ENCODE measurements around the gene CNPY1. TPM values are rescaled to one million over a fixed set of nuclear protein-coding genes. Genes with fewer than 3 reads are reported as not detected.
"Not testable (repeated sequence)": the region's sequence is repeated elsewhere in the genome, so short reads cannot be mapped to it uniquely, and the experiment has no call there.

The CNPY1 gene
- total RNA-seq, 2 donors from 2014 or later, result not detected

DNA sequence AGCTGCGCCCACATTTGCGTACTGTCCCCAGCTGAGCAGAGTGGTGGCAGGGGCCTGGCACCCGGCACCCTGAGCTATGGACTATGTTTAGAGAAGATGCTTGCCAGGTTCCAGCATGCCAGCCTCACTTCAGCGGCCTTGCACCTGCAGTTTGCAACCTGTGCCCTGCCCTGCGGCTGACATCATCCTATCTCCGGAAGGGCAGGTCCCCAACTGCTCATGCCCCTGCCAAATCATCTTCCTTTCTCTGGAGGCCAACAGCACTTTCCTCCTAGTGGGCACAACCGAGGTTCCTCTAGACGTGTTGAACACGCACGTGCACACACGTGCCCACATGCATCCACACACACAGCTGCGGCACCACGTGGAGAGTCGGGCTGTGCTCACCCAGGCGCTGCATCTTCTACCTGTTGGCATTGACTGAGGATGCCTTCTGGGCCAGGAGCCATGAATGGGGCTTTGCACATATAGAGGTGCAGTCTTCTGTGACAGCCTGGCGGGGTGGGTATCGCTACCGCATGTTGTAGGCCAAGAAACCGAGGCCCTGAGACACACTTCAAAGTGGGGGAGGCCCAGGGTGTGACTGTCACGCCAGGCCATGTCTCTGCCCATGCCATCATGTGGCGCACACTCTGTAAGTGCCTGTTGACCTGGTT lies 24.5 kb downstream of the CNPY1 start:
- Mint-ChIP-seq H3K4me3 (no peak overlapping the region), H3K27me3 (peaks cover 33% of the 10 kb centered on the region), H3K36me3 (ENCODE audit: low read depth) (no peaks in the 10 kb centered on the region), H3K27ac (no peak overlapping the region), H3K4me1 (no peaks in the 10 kb centered on the region), H3K9me3 (no peaks in the 10 kb centered on the region)
- ATAC-seq (replicated peaks), result no peak

DNA sequence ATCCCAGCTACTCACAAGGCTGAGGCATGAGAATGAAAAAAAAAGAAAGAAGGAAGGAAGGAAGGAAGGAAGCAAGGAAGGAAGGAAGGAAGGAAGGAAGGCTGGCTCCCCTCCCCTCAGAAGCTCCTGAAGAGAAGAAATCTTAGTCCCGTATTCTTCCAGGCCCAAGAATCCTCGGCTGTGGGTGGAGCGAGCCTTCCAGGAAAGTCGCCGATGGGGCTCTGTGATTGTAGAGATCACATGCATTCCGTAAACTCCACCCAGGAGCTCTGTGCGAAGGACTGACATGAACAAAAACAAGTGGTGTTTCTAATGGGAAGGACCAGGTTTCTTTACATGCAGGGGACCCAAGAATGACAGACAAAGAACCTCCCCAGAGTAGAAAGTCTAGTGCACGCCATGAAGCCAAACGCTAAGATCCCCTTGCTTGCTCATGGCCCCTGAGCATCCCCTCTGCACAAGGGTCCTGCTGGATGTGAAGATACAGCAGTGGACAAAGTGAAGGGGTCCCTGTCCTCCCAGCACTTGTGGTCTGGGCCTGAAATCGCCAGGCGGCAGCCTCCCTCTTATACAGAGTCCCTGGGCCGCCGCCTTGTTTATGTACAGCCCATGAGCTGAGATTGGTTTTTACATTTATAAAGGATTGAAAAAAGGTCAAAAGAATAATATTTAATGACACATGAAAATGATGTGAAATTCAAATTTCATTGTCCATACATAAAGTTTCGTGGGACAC lies 25.2 kb downstream of the CNPY1 start:
- no peak overlapping the region for H3K27ac Mint-ChIP-seq

DNA sequence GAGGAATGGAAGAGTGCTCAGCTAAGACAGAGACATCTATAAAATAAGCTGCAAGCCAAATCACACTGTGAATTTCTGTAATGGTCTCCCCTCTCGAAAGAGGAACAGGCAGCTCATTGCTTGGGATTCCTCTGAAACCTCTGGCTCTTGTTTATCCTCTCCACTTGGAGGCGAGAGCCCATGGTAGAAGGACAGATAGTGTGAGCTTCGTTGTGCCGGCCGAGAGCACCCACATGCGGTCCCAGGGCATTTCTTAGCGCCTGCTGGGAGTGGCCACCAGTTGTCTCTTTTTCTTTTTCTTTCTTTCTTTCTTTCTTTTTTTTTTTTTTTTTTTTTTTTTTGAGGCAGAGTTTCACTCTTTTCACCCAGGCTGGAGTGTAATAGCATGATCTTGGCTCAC lies 26.2 kb downstream of the CNPY1 start:
- H3K27me3 Mint-ChIP-seq, result peaks cover 32% of the 10 kb centered on the region
- H3K36me3 Mint-ChIP-seq (ENCODE audit: low read depth), result no peaks in the 10 kb centered on the region
- no peaks in the 10 kb centered on the region for H3K4me1 Mint-ChIP-seq
- H3K27ac Mint-ChIP-seq, result no peak overlapping the region
- ATAC-seq (replicated peaks), result no peak
- no peaks in the 10 kb centered on the region for H3K9me3 Mint-ChIP-seq
- H3K4me3 Mint-ChIP-seq, result no peak overlapping the region

More for the DNA sequence above, 25.2 kb downstream of the CNPY1 start:
- no peak for ATAC-seq (replicated peaks)
- no peaks in the 10 kb centered on the region for H3K4me1 Mint-ChIP-seq
- no peaks in the 10 kb centered on the region for H3K9me3 Mint-ChIP-seq
- H3K36me3 Mint-ChIP-seq (ENCODE audit: low read depth), result no peaks in the 10 kb centered on the region
- H3K27me3 Mint-ChIP-seq, result peaks cover 32% of the 10 kb centered on the region
- H3K4me3 Mint-ChIP-seq, result no peak overlapping the region

DNA sequence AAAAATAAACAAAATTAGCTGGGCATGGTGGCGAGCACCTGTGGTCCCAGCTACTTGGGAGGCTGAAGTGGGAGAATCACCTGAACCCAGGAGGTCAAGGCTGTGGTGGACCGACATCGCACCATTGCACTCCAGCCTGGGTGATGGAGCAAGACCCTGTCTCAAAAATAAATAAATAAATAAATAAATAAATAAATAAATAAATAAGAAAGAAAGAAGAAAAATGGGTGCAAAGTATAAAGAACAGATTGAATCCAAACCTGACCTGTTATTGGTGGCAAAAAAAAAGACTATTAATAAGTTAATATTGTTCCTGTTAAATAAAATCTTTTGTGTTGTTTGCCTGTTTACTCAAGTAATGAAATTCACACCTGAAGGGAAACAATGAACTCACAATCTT lies 27.0 kb downstream of the CNPY1 start:
- H3K27ac Mint-ChIP-seq; H3K36me3 Mint-ChIP-seq (ENCODE audit: low read depth); H3K9me3 Mint-ChIP-seq; H3K4me3 Mint-ChIP-seq; ATAC-seq (replicated peaks); H3K4me1 Mint-ChIP-seq: not testable (repeated sequence)
- H3K27me3 Mint-ChIP-seq, result peaks cover 31% of the 10 kb centered on the region

DNA sequence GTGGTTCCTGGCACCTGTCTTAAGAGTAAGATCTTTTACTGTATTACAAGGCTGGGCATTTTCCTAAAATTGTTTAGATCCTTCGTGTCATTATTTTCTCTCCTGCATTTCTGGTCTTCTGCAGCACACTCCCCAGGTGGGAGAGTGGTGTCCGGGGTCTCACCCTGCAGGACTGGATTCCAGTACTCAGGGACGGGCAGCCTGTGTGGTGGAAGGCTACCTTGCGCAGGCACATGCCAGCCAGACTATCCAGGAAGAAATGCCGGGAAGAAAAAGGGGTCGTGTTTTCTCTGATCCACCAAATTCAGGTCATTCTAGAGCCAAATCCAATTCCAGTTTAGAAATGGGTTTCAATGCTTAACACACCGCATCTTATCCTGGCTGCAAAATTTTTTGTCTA lies 27.7 kb downstream of the CNPY1 start:
- peaks cover 34% of the 10 kb centered on the region for H3K27me3 Mint-ChIP-seq
- no peak for ATAC-seq (replicated peaks)
- H3K4me3 Mint-ChIP-seq, result no peak overlapping the region
- H3K4me1 Mint-ChIP-seq, result no peaks in the 10 kb centered on the region
- no peak overlapping the region for H3K27ac Mint-ChIP-seq
- H3K9me3 Mint-ChIP-seq, result no peaks in the 10 kb centered on the region
- H3K36me3 Mint-ChIP-seq (ENCODE audit: low read depth), result no peaks in the 10 kb centered on the region

DNA sequence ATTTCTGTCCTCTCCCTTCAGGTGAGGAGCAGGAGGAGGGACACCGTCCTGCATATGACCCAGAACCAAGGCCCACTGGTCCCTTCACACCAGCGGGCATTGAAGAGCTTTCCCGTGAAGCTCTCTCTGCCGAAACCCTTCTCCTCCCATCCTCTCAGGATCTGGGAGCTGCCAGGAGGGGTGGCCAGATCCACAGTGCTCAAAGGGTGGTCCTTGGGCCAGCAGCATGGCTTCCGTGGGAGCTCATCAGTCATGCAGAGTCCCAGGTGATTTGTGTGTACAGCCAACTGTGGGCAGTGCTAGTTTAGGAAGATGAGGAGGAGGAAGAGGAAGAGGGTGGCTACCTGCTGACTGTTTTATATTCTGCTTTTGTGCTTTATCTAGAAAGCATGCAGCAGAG lies 28.4 kb downstream of the CNPY1 start:
- no peak for ATAC-seq (replicated peaks)
- peaks cover 36% of the 10 kb centered on the region for H3K27me3 Mint-ChIP-seq
- no peaks in the 10 kb centered on the region for H3K9me3 Mint-ChIP-seq
- H3K27ac Mint-ChIP-seq, result no peak overlapping the region
- no peak overlapping the region for H3K4me3 Mint-ChIP-seq
- no peaks in the 10 kb centered on the region for H3K36me3 Mint-ChIP-seq (ENCODE audit: low read depth)
- no peaks in the 10 kb centered on the region for H3K4me1 Mint-ChIP-seq

DNA sequence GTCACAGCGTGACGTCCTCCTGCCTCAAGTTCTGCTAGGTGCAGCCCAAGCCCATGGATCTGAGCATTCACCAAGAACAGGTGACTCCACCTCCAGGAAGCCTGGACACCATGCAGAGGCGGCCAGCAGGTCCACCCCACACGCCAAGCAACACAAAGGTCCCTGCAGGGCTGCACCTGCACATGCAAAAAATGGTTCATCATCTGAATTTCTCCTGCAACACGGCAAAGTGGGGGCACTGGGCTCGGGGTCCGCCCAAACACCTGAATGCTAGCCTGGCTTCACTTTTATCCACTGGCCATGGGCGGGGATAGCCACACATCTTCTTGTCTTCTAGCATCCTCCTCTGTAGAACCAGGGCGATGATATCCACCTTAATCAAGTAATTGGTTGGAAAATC lies 28.9 kb downstream of the CNPY1 start:
- Mint-ChIP-seq H3K4me1 (no peaks in the 10 kb centered on the region), H3K9me3 (no peaks in the 10 kb centered on the region), H3K27ac (no peak overlapping the region), H3K36me3 (ENCODE audit: low read depth) (no peaks in the 10 kb centered on the region), H3K4me3 (no peak overlapping the region), H3K27me3 (peaks cover 35% of the 10 kb centered on the region)
- no peak for ATAC-seq (replicated peaks)

DNA sequence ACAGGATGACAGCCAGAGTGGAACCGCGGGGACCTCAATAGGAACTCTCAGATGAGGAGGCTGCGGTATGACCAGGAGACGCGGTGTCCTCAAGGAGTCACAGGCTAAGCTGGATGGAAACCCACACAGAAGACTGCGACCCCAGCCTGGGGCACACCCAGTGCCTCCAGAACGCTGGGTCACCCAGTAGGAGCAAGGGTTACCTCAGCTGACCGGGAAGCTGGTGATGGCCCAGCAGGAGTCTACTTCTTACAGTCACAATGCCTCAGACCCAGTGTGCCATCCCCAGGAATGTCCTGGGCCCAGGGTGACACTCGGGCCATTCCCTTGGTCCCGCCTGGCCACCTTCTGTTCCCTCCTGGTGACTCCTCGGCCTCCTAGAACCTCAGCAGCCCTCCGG lies 29.9 kb downstream of the CNPY1 start:
- Mint-ChIP-seq H3K27ac (no peak overlapping the region), H3K9me3 (no peaks in the 10 kb centered on the region), H3K4me3 (no peak overlapping the region), H3K4me1 (no peaks in the 10 kb centered on the region), H3K36me3 (ENCODE audit: low read depth) (no peaks in the 10 kb centered on the region), H3K27me3 (peaks cover 43% of the 10 kb centered on the region)
- no peak for ATAC-seq (replicated peaks)

DNA sequence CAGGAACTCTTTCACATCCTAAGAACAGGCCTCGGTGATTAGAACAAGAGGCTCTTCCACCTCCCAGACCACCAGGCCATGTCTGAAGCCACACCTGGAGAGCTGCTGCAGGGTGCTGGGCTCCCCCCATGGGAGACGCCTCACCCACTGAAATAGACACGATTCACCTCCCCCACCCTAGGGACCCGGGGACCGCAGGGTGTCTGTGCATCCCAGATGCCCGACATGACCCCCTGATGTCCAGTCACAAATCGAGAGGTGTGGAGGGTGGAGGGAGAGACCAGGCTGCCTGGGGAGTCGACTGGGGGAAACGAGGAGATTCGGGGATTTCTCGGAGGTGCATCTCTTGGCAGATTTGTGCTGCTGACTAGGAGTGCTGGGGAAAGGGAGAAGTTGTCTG lies 31.0 kb downstream of the CNPY1 start:
- Mint-ChIP-seq H3K27ac (no peak overlapping the region), H3K4me1 (no peaks in the 10 kb centered on the region), H3K27me3 (peaks cover 49% of the 10 kb centered on the region), H3K9me3 (no peaks in the 10 kb centered on the region), H3K4me3 (no peak overlapping the region), H3K36me3 (ENCODE audit: low read depth) (peaks cover under 1% of the 10 kb centered on the region)
- ATAC-seq (replicated peaks), result no peak

DNA sequence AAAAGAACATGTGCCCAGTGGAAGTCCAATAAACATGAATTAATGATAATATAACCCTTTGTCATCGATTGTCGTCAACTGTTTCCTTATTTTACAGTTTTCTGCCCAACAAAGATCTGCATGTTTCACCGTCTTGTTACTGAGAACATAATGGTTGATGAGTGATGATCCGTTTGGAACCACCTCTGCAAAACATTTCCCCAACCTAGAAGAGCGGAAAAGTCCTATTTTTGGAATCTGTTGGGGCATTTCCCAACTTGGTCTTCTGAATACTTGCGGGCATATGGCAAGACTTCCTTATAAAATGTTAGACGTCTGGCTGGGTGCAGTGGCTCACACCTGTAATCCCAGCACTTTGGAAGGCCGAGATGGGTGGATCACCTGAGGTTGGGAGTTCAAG lies 32.1 kb downstream of the CNPY1 start:
- H3K4me3 Mint-ChIP-seq, result no peak overlapping the region
- peaks cover 51% of the 10 kb centered on the region for H3K27me3 Mint-ChIP-seq
- no peak overlapping the region for H3K27ac Mint-ChIP-seq
- no peaks in the 10 kb centered on the region for H3K9me3 Mint-ChIP-seq
- ATAC-seq (replicated peaks), result no peak
- peaks cover 8% of the 10 kb centered on the region for H3K36me3 Mint-ChIP-seq (ENCODE audit: low read depth)
- H3K4me1 Mint-ChIP-seq, result peaks cover 2% of the 10 kb centered on the region

DNA sequence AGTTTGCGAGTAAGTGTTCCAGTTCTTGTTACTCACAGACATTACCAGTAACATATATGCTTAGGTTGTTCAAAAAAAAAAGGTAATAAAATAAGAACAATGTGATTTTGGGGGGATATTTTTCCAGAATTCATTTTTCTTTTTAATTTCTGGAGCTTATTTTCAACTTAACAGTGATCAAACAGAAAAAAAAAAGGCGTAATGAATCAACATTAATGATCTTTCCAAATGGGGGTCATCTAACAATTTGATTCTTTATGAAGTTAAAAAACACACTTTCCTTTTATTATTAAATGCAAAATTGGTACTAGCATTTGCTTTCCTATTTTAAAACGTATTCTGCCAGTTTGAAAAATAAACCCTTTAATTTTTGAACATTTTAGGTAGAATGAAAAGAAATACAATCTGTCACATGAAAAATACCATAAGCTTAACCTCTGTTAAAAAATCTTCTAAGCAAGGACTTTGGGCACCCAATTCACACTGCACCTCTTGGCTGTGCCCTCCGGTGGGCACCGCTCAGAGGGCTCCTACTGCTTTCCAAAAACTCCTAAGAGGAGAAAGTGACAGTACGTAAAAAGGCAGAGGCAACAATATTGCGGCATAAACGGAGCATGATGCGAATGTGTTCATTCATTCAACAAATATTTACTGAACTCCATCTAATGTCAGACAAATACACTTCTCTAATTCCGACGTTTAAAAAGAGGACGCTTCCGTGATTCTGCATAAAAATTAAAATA lies 32.6 kb downstream of the CNPY1 start:
- H3K4me3 Mint-ChIP-seq, result no peak overlapping the region
- H3K27me3 Mint-ChIP-seq, result peaks cover 57% of the 10 kb centered on the region
- ATAC-seq (replicated peaks), result no peak
- H3K27ac Mint-ChIP-seq, result no peak overlapping the region
- H3K4me1 Mint-ChIP-seq, result peaks cover 5% of the 10 kb centered on the region
- no peaks in the 10 kb centered on the region for H3K9me3 Mint-ChIP-seq
- peaks cover 12% of the 10 kb centered on the region for H3K36me3 Mint-ChIP-seq (ENCODE audit: low read depth)

DNA sequence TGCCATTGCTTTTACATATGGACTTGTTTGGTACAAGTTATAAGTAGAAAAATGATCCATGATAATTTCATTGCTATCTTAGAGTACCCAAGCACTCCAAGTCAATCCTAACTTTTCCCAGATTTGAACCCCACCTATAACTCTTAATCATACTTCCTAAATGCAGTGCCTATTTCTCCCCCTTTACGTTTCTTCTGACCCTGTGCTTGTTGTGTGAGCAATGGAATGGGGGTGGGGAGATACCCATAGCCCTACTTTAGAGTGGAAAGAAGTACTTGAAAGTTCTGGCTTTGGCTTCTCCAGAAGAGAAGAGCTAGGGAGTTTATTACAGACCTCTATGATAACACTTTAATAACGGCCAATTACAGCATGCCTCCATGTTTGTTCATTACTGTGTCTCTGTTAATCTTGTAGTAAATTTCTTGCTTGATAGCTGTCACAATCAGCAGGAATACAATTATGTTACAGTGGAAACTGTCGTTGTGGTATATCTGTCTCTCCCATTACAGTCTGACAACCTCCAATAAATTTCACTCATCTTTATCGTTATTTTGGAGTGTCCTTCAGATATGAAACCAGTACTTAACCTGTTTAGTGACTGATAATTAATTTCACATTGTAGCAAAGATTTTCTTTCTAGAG lies 34.0 kb downstream of the CNPY1 start:
- Mint-ChIP-seq H3K4me3 (no peak overlapping the region), H3K4me1 (peaks cover 5% of the 10 kb centered on the region), H3K27ac (no peak overlapping the region), H3K36me3 (ENCODE audit: low read depth) (peaks cover 12% of the 10 kb centered on the region), H3K27me3 (peaks cover 63% of the 10 kb centered on the region), H3K9me3 (no peaks in the 10 kb centered on the region)
- ATAC-seq (replicated peaks), result no peak

DNA sequence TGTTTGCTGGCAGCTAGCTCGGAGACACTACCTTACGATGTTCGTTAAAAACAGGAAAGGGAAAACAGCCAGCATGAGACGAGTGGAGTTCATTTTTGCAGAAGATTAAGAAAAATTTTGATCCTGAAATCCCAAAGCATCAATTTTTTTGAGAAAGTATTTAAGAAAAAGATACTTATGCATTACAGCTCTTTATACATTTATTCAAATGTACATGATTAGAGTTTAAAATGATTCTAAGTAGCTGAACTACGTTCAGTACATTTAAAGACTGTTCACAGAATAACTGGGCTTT lies 34.7 kb downstream of the CNPY1 start:
- H3K4me3 Mint-ChIP-seq, result no peak overlapping the region
- ATAC-seq (replicated peaks), result no peak
- peaks cover 16% of the 10 kb centered on the region for H3K36me3 Mint-ChIP-seq (ENCODE audit: low read depth)
- no peaks in the 10 kb centered on the region for H3K9me3 Mint-ChIP-seq
- H3K27ac Mint-ChIP-seq, result no peak overlapping the region
- H3K4me1 Mint-ChIP-seq, result peaks cover 5% of the 10 kb centered on the region
- H3K27me3 Mint-ChIP-seq, result peaks cover 70% of the 10 kb centered on the region

DNA sequence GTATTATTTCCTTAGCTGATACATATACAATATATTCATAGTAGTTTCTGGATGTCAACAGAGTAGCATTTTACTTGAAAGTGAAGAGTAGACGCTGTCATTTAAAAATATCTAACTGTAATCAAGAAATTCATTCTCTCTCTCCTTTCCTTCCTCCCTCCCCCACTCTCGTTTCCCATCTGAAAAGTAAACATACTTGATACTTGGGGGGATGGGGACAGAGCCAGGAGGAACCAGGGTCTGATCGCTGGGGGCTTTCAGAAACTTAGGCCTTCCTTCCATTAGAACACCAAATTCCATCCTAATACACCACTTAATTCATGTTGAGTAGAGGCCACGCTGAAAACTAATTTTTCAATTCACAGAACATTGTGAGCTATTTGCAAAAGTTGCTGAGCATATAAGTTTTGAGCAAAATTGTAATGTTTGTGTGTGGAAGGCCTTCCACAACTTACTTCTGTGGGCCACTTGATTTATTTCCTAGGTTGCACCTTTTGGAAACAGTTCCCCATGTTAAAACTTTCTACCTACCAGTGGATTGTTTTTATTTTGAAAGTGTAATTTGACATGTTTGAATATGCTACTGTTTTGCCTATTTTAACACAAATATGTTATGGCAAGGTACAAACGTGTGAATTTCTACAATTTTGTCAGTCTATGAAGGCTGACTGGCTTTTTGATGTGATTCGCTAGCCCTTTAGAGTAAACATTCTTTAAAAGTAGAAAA lies 35.2 kb downstream of the CNPY1 start:
- no peaks in the 10 kb centered on the region for H3K9me3 Mint-ChIP-seq
- H3K36me3 Mint-ChIP-seq (ENCODE audit: low read depth), result peaks cover 16% of the 10 kb centered on the region
- no peak overlapping the region for H3K4me3 Mint-ChIP-seq
- no peak for ATAC-seq (replicated peaks)
- H3K27ac Mint-ChIP-seq, result no peak overlapping the region
- H3K27me3 Mint-ChIP-seq, result peaks cover 72% of the 10 kb centered on the region
- H3K4me1 Mint-ChIP-seq, result peaks cover 5% of the 10 kb centered on the region
